RPMI7951 (cell line): ENCODE results near the gene TLCD3B. TPM values are rescaled to one million over a fixed set of nuclear protein-coding genes. Genes with fewer than 3 reads are reported as not detected.
"Not testable (repeated sequence)": the region's sequence is repeated elsewhere in the genome, so short reads cannot be mapped to it uniquely, and the experiment has no call there.

Source experiments
- DNase-seq: peaks from one replicate; pipeline ENCODE4 v3.0.0-alpha.2; 2012; ENCODE audit warnings: low read depth
- total RNA-seq: library from RNA; depleted of rRNA; stranded (reverse); fragments of >200 nt; shearing (Covaris generic); gene quantifications from 2 replicates; pipeline ENCODE4 v1.2.3, GENCODE V29; 2014

The TLCD3B gene
- total RNA-seq, 1 experiment from 2014 or later = 0.12 TPM

- DNase-seq = no peak
Observed at GRCh38 chr16:30025574-30025973, 5.5 kb downstream of the TLCD3B start.

GRCh38 chr16:30025156-30025555, 5.9 kb downstream of the TLCD3B start:
- no peak for DNase-seq

GRCh38 chr16:30024451-30024850, 6.6 kb downstream of the TLCD3B start:
- DNase-seq = no peak

GRCh38 chr16:30023586-30023985, 7.5 kb downstream of the TLCD3B start:
- no peak for DNase-seq

- no peak for DNase-seq
Observed at GRCh38 chr16:30022887-30023286, 8.2 kb downstream of the TLCD3B start, which contains the start of gene C16orf92. C16orf92 (plus strand) TSS chr16:30023198; CDS start chr16:30023341, 143 bp downstream.

- no peak for DNase-seq
Observed at GRCh38 chr16:30018731-30019158, 12.3 kb downstream of the TLCD3B start.

GRCh38 chr16:30017937-30018336, 13.1 kb downstream of the TLCD3B start:
- not testable (repeated sequence) for DNase-seq

- DNase-seq = no peak
Observed at GRCh38 chr16:30017277-30017656, 13.8 kb downstream of the TLCD3B start.

- DNase-seq = no peak
Observed at GRCh38 chr16:30016555-30017276, 14.4 kb downstream of the TLCD3B start.

- DNase-seq = not testable (repeated sequence)
Observed at GRCh38 chr16:30015450-30015849, 15.6 kb downstream of the TLCD3B start.

- DNase-seq = not testable (repeated sequence)
Observed at GRCh38 chr16:30012598-30012997, 18.5 kb downstream of the TLCD3B start.

- DNase-seq = no peak
Observed at GRCh38 chr16:30011714-30012504, 19.2 kb downstream of the TLCD3B start.

GRCh38 chr16:30010844-30011713, 20.0 kb downstream of the TLCD3B start, which contains the start of gene DOC2A:
DOC2A (minus strand) TSS chr16:30011027; CDS start chr16:30010222, 805 bp downstream.
- no peak for DNase-seq

GRCh38 chr16:30009990-30010843, 20.9 kb downstream of the TLCD3B start:
- no peak for DNase-seq

GRCh38 chr16:30009085-30009862, 21.8 kb downstream of the TLCD3B start:
- no peak for DNase-seq

- DNase-seq = no peak
Observed at GRCh38 chr16:30007378-30007895, 23.6 kb downstream of the TLCD3B start.

- no peak for DNase-seq
Observed at GRCh38 chr16:30006659-30007377, 24.3 kb downstream of the TLCD3B start.

GRCh38 chr16:30006095-30006473, 25.0 kb downstream of the TLCD3B start:
- no peak for DNase-seq
